ENCODE data around the gene TSC2.
A peak's percentile ranks its signal among the peaks of the same experiment; 100 is the strongest.

The TSC2 gene

GRCh38 chr16:2083409-2083808 is 35.6 kb downstream of the TSC2 start:
- Histone ChIP-seq H3K4me1 (peaks cover 8% of the 10 kb centered on the region; the same call in 1 of the 2 replicates), H3K4me3 (ENCODE audit: low read depth, low read length) (no peak overlapping the region), H3K27me3 (no peaks in the 10 kb centered on the region), H3K36me3 (peaks cover 59% of the 10 kb centered on the region), H3K9me3 (no peaks in the 10 kb centered on the region)
- TF ChIP-seq CTCF (IDR thresholded peaks at IDR 0.05; ENCODE audit: low read depth, low read length) = no peak
- no peak for DNase-seq

GRCh38 chr16:2083876-2084780 is 36.3 kb downstream of the TSC2 start:
- H3K4me1 ChIP-seq = peaks cover 8% of the 10 kb centered on the region; the same call in 1 of the 2 replicates
- no peak for TF ChIP-seq CTCF (IDR thresholded peaks at IDR 0.05; ENCODE audit: low read depth, low read length)
- no peaks in the 10 kb centered on the region for H3K27me3 ChIP-seq
- peaks cover 64% of the 10 kb centered on the region for H3K36me3 ChIP-seq
- DNase-seq = no peak
- no peaks in the 10 kb centered on the region for H3K9me3 ChIP-seq
- no peak overlapping the region for H3K4me3 ChIP-seq (ENCODE audit: low read depth, low read length)

- Histone ChIP-seq H3K9me3 (no peaks in the 10 kb centered on the region), H3K27me3 (no peaks in the 10 kb centered on the region), H3K36me3 (peaks cover 68% of the 10 kb centered on the region), H3K4me1 (peaks cover 8% of the 10 kb centered on the region; the same call in 1 of the 2 replicates), H3K4me3 (ENCODE audit: low read depth, low read length) (no peak overlapping the region)
- DNase-seq = no peak
- no peak for TF ChIP-seq CTCF (IDR thresholded peaks at IDR 0.05; ENCODE audit: low read depth, low read length)
These were observed 37.3 kb downstream of the TSC2 start for GRCh38 chr16:2084895-2085625.

GRCh38 chr16:2085669-2086068 is 37.9 kb downstream of the TSC2 start:
- H3K4me3 ChIP-seq (ENCODE audit: low read depth, low read length) = no peak overlapping the region
- no peak for TF ChIP-seq CTCF (IDR thresholded peaks at IDR 0.05; ENCODE audit: low read depth, low read length)
- peak; percentile 70 for DNase-seq
- peaks cover 74% of the 10 kb centered on the region for H3K36me3 ChIP-seq
- no peaks in the 10 kb centered on the region for H3K27me3 ChIP-seq
- H3K9me3 ChIP-seq = no peaks in the 10 kb centered on the region
- H3K4me1 ChIP-seq = peaks cover 8% of the 10 kb centered on the region; the same call in 1 of the 2 replicates

GRCh38 chr16:2086106-2086742 is 38.4 kb downstream of the TSC2 start:
- H3K36me3 ChIP-seq = peaks cover 75% of the 10 kb centered on the region
- no peaks in the 10 kb centered on the region for H3K9me3 ChIP-seq
- no peak for DNase-seq
- peaks cover 8% of the 10 kb centered on the region; the same call in 1 of the 2 replicates for H3K4me1 ChIP-seq
- no peak overlapping the region for H3K4me3 ChIP-seq (ENCODE audit: low read depth, low read length)
- no peaks in the 10 kb centered on the region for H3K27me3 ChIP-seq
- TF ChIP-seq CTCF (IDR thresholded peaks at IDR 0.05; ENCODE audit: low read depth, low read length) = no peak

All from BE2C (cell line).